Measurements from ENCODE around the gene FBXL17.

Gene FBXL17

DNA sequence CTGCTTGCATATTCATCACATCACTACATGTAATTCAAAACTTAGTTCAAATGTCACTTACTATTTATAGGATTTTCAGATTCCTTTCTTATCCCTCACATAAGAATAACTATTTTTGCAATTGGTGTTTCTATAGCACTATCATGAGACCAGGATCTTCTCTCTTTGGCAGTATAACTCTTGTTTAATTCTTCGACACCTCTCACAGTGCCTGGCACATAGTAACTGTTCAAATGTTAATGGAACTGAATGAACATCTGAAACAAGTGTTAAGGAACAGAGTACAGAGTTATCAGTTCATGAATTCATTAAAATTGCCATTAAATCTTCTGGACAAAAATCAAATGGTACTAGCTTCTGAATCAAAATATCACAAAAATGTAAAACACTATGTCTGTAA lies 40.0 kb downstream of the FBXL17 start:
- no peak for TF ChIP-seq EZH2phosphoT487 (IDR thresholded peaks at IDR 0.05; ENCODE audit: low read depth)
- TF ChIP-seq, protein P1, sequence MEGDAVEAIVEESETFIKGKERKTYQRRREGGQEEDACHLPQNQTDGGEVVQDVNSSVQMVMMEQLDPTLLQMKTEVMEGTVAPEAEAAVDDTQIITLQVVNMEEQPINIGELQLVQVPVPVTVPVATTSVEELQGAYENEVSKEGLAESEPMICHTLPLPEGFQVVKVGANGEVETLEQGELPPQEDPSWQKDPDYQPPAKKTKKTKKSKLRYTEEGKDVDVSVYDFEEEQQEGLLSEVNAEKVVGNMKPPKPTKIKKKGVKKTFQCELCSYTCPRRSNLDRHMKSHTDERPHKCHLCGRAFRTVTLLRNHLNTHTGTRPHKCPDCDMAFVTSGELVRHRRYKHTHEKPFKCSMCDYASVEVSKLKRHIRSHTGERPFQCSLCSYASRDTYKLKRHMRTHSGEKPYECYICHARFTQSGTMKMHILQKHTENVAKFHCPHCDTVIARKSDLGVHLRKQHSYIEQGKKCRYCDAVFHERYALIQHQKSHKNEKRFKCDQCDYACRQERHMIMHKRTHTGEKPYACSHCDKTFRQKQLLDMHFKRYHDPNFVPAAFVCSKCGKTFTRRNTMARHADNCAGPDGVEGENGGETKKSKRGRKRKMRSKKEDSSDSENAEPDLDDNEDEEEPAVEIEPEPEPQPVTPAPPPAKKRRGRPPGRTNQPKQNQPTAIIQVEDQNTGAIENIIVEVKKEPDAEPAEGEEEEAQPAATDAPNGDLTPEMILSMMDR (IDR thresholded peaks at IDR 0.05; ENCODE audit: low read depth, low read length): no peak
- Histone ChIP-seq H2AFZ (ENCODE audit: low read depth, low read length) (no peak overlapping the region), H3K4me2 (ENCODE audit: low read length) (no peak overlapping the region), H3K79me2 (ENCODE audit: low read length) (no peaks in the 10 kb centered on the region), H4K20me1 (ENCODE audit: insufficient read depth, low read length) (no peaks in the 10 kb centered on the region), H3K27ac (ENCODE audit: low read length) (no peak overlapping the region), H3K9me3 (ENCODE audit: insufficient read depth, low read length) (no peaks in the 10 kb centered on the region), H3K27me3 (ENCODE audit: low read depth, low read length) (no peaks in the 10 kb centered on the region), H3K9ac (ENCODE audit: low read length) (no peak overlapping the region), H3K4me1 (ENCODE audit: low read length) (peaks cover 2% of the 10 kb centered on the region; the same call in 1 of the 2 replicates), H3K4me3 (ENCODE audit: low read length) (no peak overlapping the region), H3K36me3 (replicated peaks; ENCODE audit: low read depth, low read length) (no peaks in the 10 kb centered on the region)

DNA sequence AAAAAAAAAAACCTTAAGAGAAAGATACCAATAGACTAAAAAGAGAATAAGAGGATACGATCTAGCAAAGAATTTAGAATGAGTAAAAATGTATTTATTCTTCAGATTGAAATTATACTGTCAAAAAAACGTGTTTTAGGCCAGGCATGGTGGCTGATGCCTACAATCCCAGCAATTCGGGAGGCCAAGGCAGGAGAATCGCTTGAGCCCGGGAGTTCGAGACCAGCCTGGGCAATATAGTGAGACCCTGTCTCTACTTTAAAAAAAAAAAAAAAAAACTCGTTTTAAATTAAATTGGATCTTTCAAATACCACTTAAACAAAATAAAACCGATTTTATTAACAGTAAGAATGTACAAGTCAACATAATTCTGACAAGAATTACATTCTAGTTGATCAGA lies 41.8 kb downstream of the FBXL17 start:
- Histone ChIP-seq H3K9ac (ENCODE audit: low read length) (no peak overlapping the region), H3K9me3 (ENCODE audit: insufficient read depth, low read length) (no peaks in the 10 kb centered on the region), H3K27ac (ENCODE audit: low read length) (no peak overlapping the region), H3K27me3 (ENCODE audit: low read depth, low read length) (no peaks in the 10 kb centered on the region), H3K4me1 (ENCODE audit: low read length) (peaks cover 2% of the 10 kb centered on the region; the same call in 1 of the 2 replicates), H3K36me3 (replicated peaks; ENCODE audit: low read depth, low read length) (no peaks in the 10 kb centered on the region), H3K79me2 (ENCODE audit: low read length) (no peaks in the 10 kb centered on the region), H4K20me1 (ENCODE audit: insufficient read depth, low read length) (no peaks in the 10 kb centered on the region), H3K4me3 (ENCODE audit: low read length) (no peak overlapping the region), H2AFZ (ENCODE audit: low read depth, low read length) (no peak overlapping the region), H3K4me2 (ENCODE audit: low read length) (no peak overlapping the region)
- TF ChIP-seq, protein P1 (IDR thresholded peaks at IDR 0.05; ENCODE audit: low read depth, low read length): no peak
- TF ChIP-seq EZH2phosphoT487 (IDR thresholded peaks at IDR 0.05; ENCODE audit: low read depth): no peak

DNA sequence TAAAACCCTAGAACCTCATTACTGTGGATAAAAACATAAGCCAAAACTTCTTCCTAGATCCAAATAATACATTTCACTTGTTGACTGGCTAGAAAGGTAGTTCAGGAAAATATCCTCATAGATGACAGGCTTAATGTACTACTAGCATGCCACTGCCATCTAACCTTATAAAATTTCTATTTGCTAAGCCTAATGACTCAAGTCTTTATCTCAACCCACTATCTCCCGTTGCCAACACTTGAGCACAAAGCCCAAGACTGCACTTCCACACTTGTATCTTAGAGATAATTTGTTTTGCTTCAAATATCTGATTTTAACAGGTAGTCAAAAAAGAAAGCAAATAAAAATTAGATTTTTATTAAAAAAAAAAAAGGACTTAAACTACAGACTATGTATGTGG lies 42.7 kb downstream of the FBXL17 start:
- H3K9me3 ChIP-seq (ENCODE audit: insufficient read depth, low read length): no peaks in the 10 kb centered on the region
- H4K20me1 ChIP-seq (ENCODE audit: insufficient read depth, low read length): no peaks in the 10 kb centered on the region
- TF ChIP-seq, protein P1 (IDR thresholded peaks at IDR 0.05; ENCODE audit: low read depth, low read length): no peak
- TF ChIP-seq EZH2phosphoT487 (IDR thresholded peaks at IDR 0.05; ENCODE audit: low read depth): no peak
- no peak overlapping the region for H3K4me2 ChIP-seq (ENCODE audit: low read length)
- H2AFZ ChIP-seq (ENCODE audit: low read depth, low read length): no peak overlapping the region
- no peak overlapping the region for H3K27ac ChIP-seq (ENCODE audit: low read length)
- no peak overlapping the region for H3K9ac ChIP-seq (ENCODE audit: low read length)
- no peaks in the 10 kb centered on the region for H3K27me3 ChIP-seq (ENCODE audit: low read depth, low read length)
- no peak overlapping the region for H3K4me3 ChIP-seq (ENCODE audit: low read length)
- peaks cover 2% of the 10 kb centered on the region; the same call in 1 of the 2 replicates for H3K4me1 ChIP-seq (ENCODE audit: low read length)
- no peaks in the 10 kb centered on the region for H3K36me3 ChIP-seq (replicated peaks; ENCODE audit: low read depth, low read length)
- no peaks in the 10 kb centered on the region for H3K79me2 ChIP-seq (ENCODE audit: low read length)

DNA sequence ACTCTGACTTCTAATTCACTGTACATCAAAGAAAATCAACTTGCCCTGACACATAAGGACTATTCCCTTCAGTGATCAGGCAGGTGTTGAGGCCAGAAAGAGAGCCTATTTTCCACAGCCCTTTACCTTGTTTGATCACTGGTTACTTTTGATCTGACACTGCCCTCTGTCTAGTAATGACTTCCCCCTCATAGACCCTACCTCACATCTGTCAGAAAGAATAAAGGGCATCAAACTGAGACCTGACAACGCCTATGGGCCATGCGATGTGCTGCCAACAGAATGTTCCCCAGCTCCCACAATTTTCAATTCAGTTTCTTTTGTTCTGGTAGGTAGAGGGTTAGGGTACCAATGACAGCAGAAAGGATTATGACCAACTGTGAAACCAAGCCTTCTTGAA lies 47.7 kb downstream of the FBXL17 start:
- no peaks in the 10 kb centered on the region for H3K9me3 ChIP-seq (ENCODE audit: insufficient read depth, low read length)
- no peaks in the 10 kb centered on the region for H4K20me1 ChIP-seq (ENCODE audit: insufficient read depth, low read length)
- H3K27ac ChIP-seq (ENCODE audit: low read length): no peak overlapping the region
- H3K4me2 ChIP-seq (ENCODE audit: low read length): no peak overlapping the region
- no peaks in the 10 kb centered on the region for H3K27me3 ChIP-seq (ENCODE audit: low read depth, low read length)
- H3K36me3 ChIP-seq (replicated peaks; ENCODE audit: low read depth, low read length): no peaks in the 10 kb centered on the region
- no peak overlapping the region for H2AFZ ChIP-seq (ENCODE audit: low read depth, low read length)
- no peaks in the 10 kb centered on the region for H3K4me1 ChIP-seq (ENCODE audit: low read length)
- TF ChIP-seq, protein P1 (IDR thresholded peaks at IDR 0.05; ENCODE audit: low read depth, low read length): no peak
- TF ChIP-seq EZH2phosphoT487 (IDR thresholded peaks at IDR 0.05; ENCODE audit: low read depth): no peak
- no peak overlapping the region for H3K9ac ChIP-seq (ENCODE audit: low read length)
- no peaks in the 10 kb centered on the region for H3K79me2 ChIP-seq (ENCODE audit: low read length)
- no peak overlapping the region for H3K4me3 ChIP-seq (ENCODE audit: low read length)

Measured in OCI-LY3 (cell line).